Measurements from ENCODE around the gene CPSF3. TPM values are rescaled to one million over a fixed set of nuclear protein-coding genes. Genes with fewer than 3 reads are reported as not detected.

CPSF3 gene
- total RNA-seq, 1 experiment from 2014 or later = 61.5 TPM

DNA sequence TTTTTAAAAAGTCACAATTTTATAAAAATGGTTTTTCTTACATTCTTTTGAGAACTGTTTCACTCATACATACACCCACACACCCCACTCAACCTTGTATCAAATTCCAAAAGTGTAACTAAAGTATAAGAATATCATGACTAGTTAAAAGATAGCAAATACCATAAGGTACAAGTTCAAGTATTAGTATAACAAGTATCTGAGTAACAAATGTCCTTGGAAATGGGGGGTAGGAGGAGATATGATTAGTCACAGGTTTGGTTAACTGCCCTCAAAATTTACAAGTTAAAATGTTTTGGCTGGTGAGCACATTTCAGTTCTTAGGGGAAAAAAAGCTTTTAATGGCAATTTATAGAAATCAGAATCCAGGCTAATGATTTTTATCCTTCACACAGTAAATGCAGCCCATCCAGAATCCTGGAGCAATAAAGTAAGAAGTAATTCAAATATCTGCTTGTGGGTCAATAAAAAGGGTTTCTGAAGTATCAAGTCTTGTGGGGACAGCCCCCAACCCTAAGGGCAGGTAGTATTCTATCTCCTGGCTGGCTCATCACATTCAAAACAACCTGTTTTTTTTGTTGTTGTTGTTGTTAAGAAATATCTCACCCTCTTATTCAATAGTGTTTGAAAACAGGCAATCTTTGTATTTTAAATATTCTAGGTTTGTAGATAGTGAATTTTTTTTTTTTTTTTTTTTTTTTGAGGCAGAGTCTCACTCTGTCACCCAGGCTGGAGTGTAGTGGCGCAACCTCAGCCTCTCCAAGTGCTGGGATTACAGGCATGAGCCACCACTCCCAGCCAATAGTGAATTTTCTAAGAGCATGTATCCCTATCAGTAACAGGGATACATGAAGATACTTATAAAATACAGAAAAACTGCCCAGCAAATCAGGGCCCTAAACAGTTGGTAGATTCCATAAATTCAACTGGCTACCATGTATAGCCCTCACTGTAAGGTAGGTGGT is 65.4 kb downstream of the CPSF3 start:
- BruUV-seq (replicated peaks) = no TSS peak
- Histone ChIP-seq H3K4me1 (replicated peaks; ENCODE audit: insufficient read depth) (no peaks in the 10 kb centered on the region), H2AFZ (no peak overlapping the region), H3K27me3 (ENCODE audit: insufficient read depth, low read depth) (no peaks in the 10 kb centered on the region), H3F3A (ENCODE audit: insufficient read depth, low read depth) (peaks cover 30% of the 10 kb centered on the region; the same call in 1 of the 2 replicates), H3K27ac (no peak overlapping the region), H4K20me1 (ENCODE audit: insufficient read depth) (peaks cover 6% of the 10 kb centered on the region), H3K4me2 (no peak overlapping the region), H3K9me2 (ENCODE audit: insufficient read depth) (no peaks in the 10 kb centered on the region), H3K79me2 (ENCODE audit: low read depth) (no peaks in the 10 kb centered on the region), H3K9me3 (ENCODE audit: insufficient read depth, low read depth) (no peaks in the 10 kb centered on the region), H3K4me3 (no peak overlapping the region), H3K36me3 (ENCODE audit: low read depth) (peaks cover 75% of the 10 kb centered on the region)
- no peak for DNase-seq
- CTCF ChIA-PET = no interaction called here
- TF ChIP-seq, protein P1, sequence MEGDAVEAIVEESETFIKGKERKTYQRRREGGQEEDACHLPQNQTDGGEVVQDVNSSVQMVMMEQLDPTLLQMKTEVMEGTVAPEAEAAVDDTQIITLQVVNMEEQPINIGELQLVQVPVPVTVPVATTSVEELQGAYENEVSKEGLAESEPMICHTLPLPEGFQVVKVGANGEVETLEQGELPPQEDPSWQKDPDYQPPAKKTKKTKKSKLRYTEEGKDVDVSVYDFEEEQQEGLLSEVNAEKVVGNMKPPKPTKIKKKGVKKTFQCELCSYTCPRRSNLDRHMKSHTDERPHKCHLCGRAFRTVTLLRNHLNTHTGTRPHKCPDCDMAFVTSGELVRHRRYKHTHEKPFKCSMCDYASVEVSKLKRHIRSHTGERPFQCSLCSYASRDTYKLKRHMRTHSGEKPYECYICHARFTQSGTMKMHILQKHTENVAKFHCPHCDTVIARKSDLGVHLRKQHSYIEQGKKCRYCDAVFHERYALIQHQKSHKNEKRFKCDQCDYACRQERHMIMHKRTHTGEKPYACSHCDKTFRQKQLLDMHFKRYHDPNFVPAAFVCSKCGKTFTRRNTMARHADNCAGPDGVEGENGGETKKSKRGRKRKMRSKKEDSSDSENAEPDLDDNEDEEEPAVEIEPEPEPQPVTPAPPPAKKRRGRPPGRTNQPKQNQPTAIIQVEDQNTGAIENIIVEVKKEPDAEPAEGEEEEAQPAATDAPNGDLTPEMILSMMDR (conservative IDR thresholded peaks at IDR 0.05) = no peak
- no peak for TF ChIP-seq EZH2 (IDR thresholded peaks at IDR 0.05; ENCODE audit: low read depth)
- intact Hi-C loops (cut with micrococcal nuclease; ENCODE audit: unreplicated experiment) = no loop called here
- POLR2A ChIA-PET (ENCODE audit: unreplicated experiment) = no interaction called here

DNA sequence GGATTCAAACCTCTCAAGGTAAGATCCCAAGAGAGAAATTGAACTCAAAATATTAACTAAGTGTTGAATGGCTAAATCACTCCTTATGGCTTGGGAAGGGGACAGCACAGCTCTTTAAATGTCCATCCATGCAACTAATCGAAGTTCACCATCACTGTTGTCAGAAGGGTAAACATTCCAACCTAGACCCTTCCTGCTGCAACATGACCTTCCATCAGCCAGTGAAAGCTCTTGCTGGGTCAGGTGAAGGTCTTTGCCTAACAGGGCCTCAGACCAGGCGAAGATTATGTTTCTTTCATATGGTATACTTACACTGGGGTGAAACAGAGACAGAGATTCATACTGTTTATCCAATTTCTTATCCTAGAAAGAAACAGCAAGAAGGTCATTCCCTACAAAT is 67.3 kb downstream of the CPSF3 start:
- Histone ChIP-seq H4K20me1 (ENCODE audit: insufficient read depth) (peaks cover 6% of the 10 kb centered on the region), H2AFZ (no peak overlapping the region), H3K9me2 (ENCODE audit: insufficient read depth) (no peaks in the 10 kb centered on the region), H3K79me2 (ENCODE audit: low read depth) (no peaks in the 10 kb centered on the region), H3F3A (ENCODE audit: insufficient read depth, low read depth) (peaks cover 30% of the 10 kb centered on the region; the same call in 1 of the 2 replicates), H3K27ac (no peak overlapping the region), H3K4me2 (no peak overlapping the region), H3K9me3 (ENCODE audit: insufficient read depth, low read depth) (no peaks in the 10 kb centered on the region), H3K4me3 (no peak overlapping the region), H3K27me3 (ENCODE audit: insufficient read depth, low read depth) (no peaks in the 10 kb centered on the region), H3K36me3 (ENCODE audit: low read depth) (peaks cover 67% of the 10 kb centered on the region), H3K4me1 (replicated peaks; ENCODE audit: insufficient read depth) (no peaks in the 10 kb centered on the region)
- BruUV-seq (replicated peaks) = no TSS peak
- TF ChIP-seq, protein P1 (conservative IDR thresholded peaks at IDR 0.05) = no peak
- no peak for TF ChIP-seq EZH2 (IDR thresholded peaks at IDR 0.05; ENCODE audit: low read depth)
- intact Hi-C loops (cut with micrococcal nuclease; ENCODE audit: unreplicated experiment) = no loop called here
- POLR2A ChIA-PET (ENCODE audit: unreplicated experiment) = no interaction called here
- DNase-seq = no peak
- CTCF ChIA-PET = no interaction called here

DNA sequence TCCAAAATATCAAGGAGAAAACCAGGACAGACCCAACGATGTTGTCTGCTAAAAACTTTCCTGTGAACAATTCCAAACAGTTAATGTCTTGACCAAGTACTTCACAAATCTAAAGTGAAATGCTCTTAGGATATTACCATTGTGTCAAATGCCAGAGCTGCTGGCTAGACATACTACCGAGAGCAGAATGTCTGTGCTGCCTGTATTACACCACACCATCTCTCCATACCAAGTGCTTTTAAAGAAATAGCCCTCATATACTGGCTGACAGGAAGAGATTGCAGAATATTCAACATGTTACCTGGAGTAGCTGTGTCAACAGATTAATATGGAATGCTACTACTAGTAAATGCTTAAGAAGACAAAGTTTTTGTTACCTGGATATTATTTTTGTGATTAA is 69.5 kb downstream of the CPSF3 start:
- Histone ChIP-seq H3K27me3 (ENCODE audit: insufficient read depth, low read depth) (no peaks in the 10 kb centered on the region), H4K20me1 (ENCODE audit: insufficient read depth) (peaks cover 15% of the 10 kb centered on the region), H3K4me2 (no peak overlapping the region), H3K27ac (no peak overlapping the region), H3K36me3 (ENCODE audit: low read depth) (peaks cover 64% of the 10 kb centered on the region), H3K9me2 (ENCODE audit: insufficient read depth) (no peaks in the 10 kb centered on the region), H3K4me1 (replicated peaks; ENCODE audit: insufficient read depth) (no peaks in the 10 kb centered on the region), H3F3A (ENCODE audit: insufficient read depth, low read depth) (peaks cover 42% of the 10 kb centered on the region; the same call in 1 of the 2 replicates), H2AFZ (no peak overlapping the region), H3K9me3 (ENCODE audit: insufficient read depth, low read depth) (no peaks in the 10 kb centered on the region), H3K4me3 (no peak overlapping the region), H3K79me2 (ENCODE audit: low read depth) (no peaks in the 10 kb centered on the region)
- DNase-seq = no peak
- BruUV-seq (replicated peaks) = no TSS peak
- ChIA-PET POLR2A (ENCODE audit: unreplicated experiment) (no interaction called here), CTCF (no interaction called here)
- TF ChIP-seq EZH2 (IDR thresholded peaks at IDR 0.05; ENCODE audit: low read depth) = no peak
- TF ChIP-seq, protein P1 (conservative IDR thresholded peaks at IDR 0.05) = no peak
- intact Hi-C loops (cut with micrococcal nuclease; ENCODE audit: unreplicated experiment) = no loop called here
